ENCODE data around the gene SP6. TPM values are rescaled to one million over a fixed set of nuclear protein-coding genes. Genes with fewer than 3 reads are reported as not detected.

The SP6 gene
- total RNA-seq, 1 donor: under 0.01 TPM

DNA sequence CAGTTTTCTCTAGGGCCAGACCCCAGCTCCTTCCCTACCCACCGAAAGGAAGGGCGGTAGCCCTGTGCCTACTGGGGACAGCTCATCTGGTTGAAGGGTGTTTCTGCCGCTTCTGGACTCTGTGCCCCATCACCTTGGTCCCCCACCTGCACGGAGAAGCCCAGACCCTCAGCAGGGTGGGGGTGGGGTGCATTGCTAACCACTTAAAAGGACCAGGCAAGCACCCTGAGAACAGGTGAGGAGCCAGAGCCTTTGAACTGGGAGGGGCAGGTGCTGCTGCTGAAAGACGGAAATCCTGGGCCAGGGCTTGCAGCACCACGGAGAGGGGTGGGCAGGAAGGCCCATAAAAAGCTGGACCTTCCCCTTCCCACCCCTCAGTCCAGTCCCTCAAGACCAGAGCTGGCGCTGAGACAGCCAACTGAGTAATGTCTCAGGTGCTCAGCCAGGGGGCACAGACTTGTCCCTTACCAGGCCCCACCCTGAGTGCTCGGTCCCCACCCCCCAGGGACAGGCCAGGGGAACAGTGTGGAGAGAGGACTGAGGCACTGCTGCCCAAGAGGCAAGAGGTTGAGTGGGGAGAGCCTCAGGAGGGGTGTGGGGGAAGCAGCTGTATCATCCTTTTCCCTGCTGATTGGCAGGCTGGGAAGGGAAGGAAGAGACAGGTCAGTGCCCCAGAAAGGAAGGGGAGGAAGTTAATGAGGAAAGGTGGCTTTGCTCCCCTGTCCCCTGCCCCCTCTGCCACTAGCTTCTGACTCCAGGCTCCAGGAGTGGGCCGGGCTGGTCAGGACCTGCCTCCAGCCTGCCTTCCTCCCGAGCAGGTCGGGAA, 34.2 kb upstream of the SP6 start:
- no peaks in the 10 kb centered on the region for H4K20me1 ChIP-seq (ENCODE audit: insufficient read depth, low read length)
- no peaks in the 10 kb centered on the region for H3K27me3 ChIP-seq (ENCODE audit: insufficient read depth, low read length)
- TF ChIP-seq, protein P1, sequence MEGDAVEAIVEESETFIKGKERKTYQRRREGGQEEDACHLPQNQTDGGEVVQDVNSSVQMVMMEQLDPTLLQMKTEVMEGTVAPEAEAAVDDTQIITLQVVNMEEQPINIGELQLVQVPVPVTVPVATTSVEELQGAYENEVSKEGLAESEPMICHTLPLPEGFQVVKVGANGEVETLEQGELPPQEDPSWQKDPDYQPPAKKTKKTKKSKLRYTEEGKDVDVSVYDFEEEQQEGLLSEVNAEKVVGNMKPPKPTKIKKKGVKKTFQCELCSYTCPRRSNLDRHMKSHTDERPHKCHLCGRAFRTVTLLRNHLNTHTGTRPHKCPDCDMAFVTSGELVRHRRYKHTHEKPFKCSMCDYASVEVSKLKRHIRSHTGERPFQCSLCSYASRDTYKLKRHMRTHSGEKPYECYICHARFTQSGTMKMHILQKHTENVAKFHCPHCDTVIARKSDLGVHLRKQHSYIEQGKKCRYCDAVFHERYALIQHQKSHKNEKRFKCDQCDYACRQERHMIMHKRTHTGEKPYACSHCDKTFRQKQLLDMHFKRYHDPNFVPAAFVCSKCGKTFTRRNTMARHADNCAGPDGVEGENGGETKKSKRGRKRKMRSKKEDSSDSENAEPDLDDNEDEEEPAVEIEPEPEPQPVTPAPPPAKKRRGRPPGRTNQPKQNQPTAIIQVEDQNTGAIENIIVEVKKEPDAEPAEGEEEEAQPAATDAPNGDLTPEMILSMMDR (IDR thresholded peaks at IDR 0.05; ENCODE audit: extremely low read depth, low read depth, low read length): no peak
- peaks cover 14% of the 10 kb centered on the region for H3K4me1 ChIP-seq (ENCODE audit: insufficient read depth, low read length)
- H3K4me2 ChIP-seq (ENCODE audit: insufficient read depth, low read length): no peak overlapping the region
- no peaks in the 10 kb centered on the region for H3K36me3 ChIP-seq (ENCODE audit: insufficient read depth, low read length)
- H3K27ac ChIP-seq (ENCODE audit: low read depth, low read length): no peak overlapping the region
- no peak overlapping the region for H3K4me3 ChIP-seq (ENCODE audit: insufficient read depth, low read length)
- H3K79me2 ChIP-seq (ENCODE audit: insufficient read depth, low read length): no peaks in the 10 kb centered on the region
- H3K9me3 ChIP-seq (ENCODE audit: low read depth, low read length): no peaks in the 10 kb centered on the region
- H2AFZ ChIP-seq (ENCODE audit: low read length): no peak overlapping the region
- no peak for DNase-seq (ENCODE audit: insufficient read length, low spot score, missing footprints)

DNA sequence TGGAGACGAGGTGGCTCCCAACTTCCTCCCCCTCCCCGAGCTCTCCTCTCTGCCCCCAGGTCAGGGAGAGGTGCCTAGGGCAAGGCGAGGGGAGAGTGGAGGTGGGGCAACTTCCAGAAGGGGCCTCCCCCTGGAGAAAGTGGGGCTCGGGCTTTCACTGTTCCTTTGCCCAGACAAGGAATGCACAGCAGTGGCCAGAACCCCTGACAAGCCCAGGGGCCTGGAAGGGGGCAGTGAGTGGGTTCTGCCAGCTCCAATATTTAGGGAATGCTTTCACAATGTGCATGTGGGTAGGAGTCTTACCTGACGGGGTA, 33.4 kb upstream of the SP6 start:
- no peak overlapping the region for H3K4me3 ChIP-seq (ENCODE audit: insufficient read depth, low read length)
- H3K27ac ChIP-seq (ENCODE audit: low read depth, low read length): no peak overlapping the region
- TF ChIP-seq, protein P1 (IDR thresholded peaks at IDR 0.05; ENCODE audit: extremely low read depth, low read depth, low read length): no peak
- H4K20me1 ChIP-seq (ENCODE audit: insufficient read depth, low read length): no peaks in the 10 kb centered on the region
- no peak for DNase-seq (ENCODE audit: insufficient read length, low spot score, missing footprints)
- H3K79me2 ChIP-seq (ENCODE audit: insufficient read depth, low read length): no peaks in the 10 kb centered on the region
- no peak overlapping the region for H2AFZ ChIP-seq (ENCODE audit: low read length)
- H3K27me3 ChIP-seq (ENCODE audit: insufficient read depth, low read length): no peaks in the 10 kb centered on the region
- H3K4me2 ChIP-seq (ENCODE audit: insufficient read depth, low read length): no peak overlapping the region
- no peaks in the 10 kb centered on the region for H3K9me3 ChIP-seq (ENCODE audit: low read depth, low read length)
- no peaks in the 10 kb centered on the region for H3K36me3 ChIP-seq (ENCODE audit: insufficient read depth, low read length)
- H3K4me1 ChIP-seq (ENCODE audit: insufficient read depth, low read length): peaks cover 15% of the 10 kb centered on the region

DNA sequence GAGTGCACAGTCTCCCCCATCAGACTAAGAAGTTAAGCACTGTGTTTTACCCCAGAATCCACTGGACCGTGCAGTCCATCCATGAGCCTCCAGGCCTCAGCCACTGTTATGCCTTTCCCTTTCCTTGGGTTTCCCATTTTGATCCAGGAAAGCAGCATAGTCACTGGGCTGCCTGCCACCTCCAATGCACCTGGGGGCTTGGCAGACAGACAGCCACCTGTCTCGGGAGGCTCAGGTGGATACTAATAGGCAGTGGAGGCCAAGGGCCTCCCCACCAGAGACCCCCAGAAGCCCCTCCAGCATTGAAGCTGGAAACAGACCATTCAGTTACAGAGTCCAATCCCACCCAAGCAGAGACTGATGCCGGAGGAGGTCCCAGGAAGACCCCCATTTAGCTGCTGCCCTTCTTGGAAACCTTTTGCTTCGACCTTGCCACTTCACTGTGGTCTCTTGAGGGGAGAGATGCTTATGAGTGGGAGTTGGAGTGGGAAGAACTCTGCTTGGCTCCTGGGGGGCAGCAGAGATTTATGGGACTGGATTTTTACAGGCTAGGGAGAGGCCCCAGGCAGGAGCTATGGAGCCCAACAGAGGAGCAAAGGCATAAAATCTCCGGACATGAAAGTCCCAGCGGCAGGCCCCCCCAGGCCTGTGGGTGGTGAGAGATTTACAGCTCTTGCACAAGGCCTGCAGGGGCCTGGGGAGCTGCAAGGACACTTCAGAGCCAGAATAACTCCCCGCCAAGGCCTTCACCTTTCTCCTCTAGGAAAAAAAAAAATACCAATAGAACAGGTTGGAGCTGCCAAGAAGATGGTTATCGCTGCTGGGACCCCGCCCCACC, 32.8 kb upstream of the SP6 start:
- no peaks in the 10 kb centered on the region for H3K36me3 ChIP-seq (ENCODE audit: insufficient read depth, low read length)
- no peaks in the 10 kb centered on the region for H3K27me3 ChIP-seq (ENCODE audit: insufficient read depth, low read length)
- H3K4me3 ChIP-seq (ENCODE audit: insufficient read depth, low read length): no peak overlapping the region
- DNase-seq (ENCODE audit: insufficient read length, low spot score, missing footprints): no peak
- H3K27ac ChIP-seq (ENCODE audit: low read depth, low read length): no peak overlapping the region
- H2AFZ ChIP-seq (ENCODE audit: low read length): no peak overlapping the region
- H3K4me1 ChIP-seq (ENCODE audit: insufficient read depth, low read length): peaks cover 21% of the 10 kb centered on the region
- no peaks in the 10 kb centered on the region for H3K9me3 ChIP-seq (ENCODE audit: low read depth, low read length)
- H4K20me1 ChIP-seq (ENCODE audit: insufficient read depth, low read length): no peaks in the 10 kb centered on the region
- no peaks in the 10 kb centered on the region for H3K79me2 ChIP-seq (ENCODE audit: insufficient read depth, low read length)
- TF ChIP-seq, protein P1 (IDR thresholded peaks at IDR 0.05; ENCODE audit: extremely low read depth, low read depth, low read length): no peak
- no peak overlapping the region for H3K4me2 ChIP-seq (ENCODE audit: insufficient read depth, low read length)

All from osteoblast (primary cell).